ENCODE measurements around the gene PHF3.
"Not testable (repeated sequence)": the region's sequence is repeated elsewhere in the genome, so short reads cannot be mapped to it uniquely, and the experiment has no call there.

Gene PHF3

GRCh38 chr6:63716169-63716568 lies 80.6 kb downstream of the PHF3 start:
- DNase-seq, result no peak

- DNase-seq, result no peak
These were observed 85.6 kb downstream of the PHF3 start for GRCh38 chr6:63721181-63721580.

- DNase-seq, result no peak
These were observed 89.1 kb downstream of the PHF3 start for GRCh38 chr6:63724721-63725120.

GRCh38 chr6:63730311-63730710 lies 94.7 kb downstream of the PHF3 start:
- no peak for DNase-seq

- DNase-seq, result no peak
These were observed 96.3 kb downstream of the PHF3 start for GRCh38 chr6:63731930-63732329.

- no peak for DNase-seq
These were observed 96.7 kb downstream of the PHF3 start for GRCh38 chr6:63732336-63732735.

GRCh38 chr6:63734923-63735322 lies 99.3 kb downstream of the PHF3 start:
- no peak for DNase-seq

- DNase-seq, result not testable (repeated sequence)
These were observed 102.6 kb downstream of the PHF3 start for GRCh38 chr6:63738190-63738589.

- DNase-seq, result no peak
These were observed 103.6 kb downstream of the PHF3 start for GRCh38 chr6:63739094-63739687.

GRCh38 chr6:63740709-63741108 lies 105.1 kb downstream of the PHF3 start:
- no peak for DNase-seq

- DNase-seq, result no peak
These were observed 106.5 kb downstream of the PHF3 start for GRCh38 chr6:63742060-63742459.

- DNase-seq, result no peak
These were observed 108.1 kb downstream of the PHF3 start for GRCh38 chr6:63743691-63744090.

GRCh38 chr6:63744810-63745209 lies 109.2 kb downstream of the PHF3 start:
- DNase-seq, result no peak

GRCh38 chr6:63745784-63746183 lies 110.2 kb downstream of the PHF3 start:
- no peak for DNase-seq

- DNase-seq, result no peak
These were observed 114.8 kb downstream of the PHF3 start for GRCh38 chr6:63750400-63750799.

GRCh38 chr6:63757275-63757674 lies 121.7 kb downstream of the PHF3 start:
- not testable (repeated sequence) for DNase-seq

GRCh38 chr6:63757826-63758225 lies 122.2 kb downstream of the PHF3 start:
- no peak for DNase-seq

GRCh38 chr6:63759605-63760105 lies 124.1 kb downstream of the PHF3 start:
- DNase-seq, result no peak

- no peak for DNase-seq
These were observed 124.6 kb downstream of the PHF3 start for GRCh38 chr6:63760199-63760598.

GRCh38 chr6:63764318-63764916 lies 128.8 kb downstream of the PHF3 start:
- DNase-seq, result peak in 1 of 2 donors; percentile 61

All from CD4-positive, alpha-beta T cell treated with Interleukin-1 beta for 1 hour (primary cell).